Upper lobe of left lung (tissue), 6 donors: ENCODE data around the gene CTSH. TPM values are rescaled to one million over a fixed set of nuclear protein-coding genes. Genes with fewer than 3 reads are reported as not detected.
"Not testable (repeated sequence)": the region's sequence is repeated elsewhere in the genome, so short reads cannot be mapped to it uniquely, and the experiment has no call there.

Experiments used
- ATAC-seq, 2 donors: fragments of 200-7000 bp; cut with Tn5 transposase; one replicate each; pipeline ENCODE4 v1.9.1; 2022; ENCODE audit warnings: mild to moderate bottlenecking in 2 of 2, moderate library complexity in 2 of 2; ENCODE audit not compliant: low FRiP score in 2 of 2
- DNase-seq, 2 donors: peaks; one replicate each; pipeline ENCODE4 v3.0.0-alpha.2; 2019 to 2020
- H3K27ac ChIP-seq, 4 donors: fragments of 200-600 bp; sonication (generic); one replicate each; pipeline ENCODE4 v1.5.1; 2016 to 2019
- H3K27me3 ChIP-seq, 4 donors: fragments of 200-600 bp; sonication (generic); one replicate each; pipeline ENCODE4 v1.5.1; 2017 to 2019
- H3K36me3 ChIP-seq, 4 donors: fragments of 200-600 bp; sonication (generic); one replicate each; pipeline ENCODE4 v1.5.1; 2016 to 2019
- H3K4me1 ChIP-seq, 4 donors: fragments of 200-600 bp; sonication (generic); one replicate each; pipeline ENCODE4 v1.5.1; 2018 to 2019
- H3K4me3 ChIP-seq, 4 donors: fragments of 200-600 bp; sonication (generic); one replicate each; pipeline ENCODE4 v1.5.1; 2017 to 2019; ENCODE audit warnings: mild to moderate bottlenecking in 2 of 4, moderate library complexity in 1 of 4
- H3K9me3 ChIP-seq, 4 donors: fragments of 200-600 bp; sonication (generic); one replicate each; pipeline ENCODE4 v1.5.1; 2018 to 2019
- CTCF ChIP-seq, 6 experiments: fragments of 450-650 bp in 4 of 6; fragments of 200-600 bp in 2 of 6; sonication (generic) in 2 of 6; IDR thresholded peaks; one replicate each; pipeline ENCODE4 v1.5.1; 2016 to 2019; ENCODE audit warnings: antibody characterized with exemption in 6 of 6
- EP300 ChIP-seq, 4 donors: sonication (generic); formaldehyde crosslinking; IDR thresholded peaks; one replicate each; pipeline ENCODE4 v1.5.1; 2017; ENCODE audit warnings: antibody characterized with exemption in 4 of 4, control low read depth in 2 of 4
- POLR2A ChIP-seq, 4 donors: fragments of 450-650 bp; IDR thresholded peaks; one replicate each; pipeline ENCODE4 v1.5.1; 2016 to 2017; ENCODE audit warnings: antibody characterized with exemption in 4 of 4, mild to moderate bottlenecking in 2 of 4
- POLR2AphosphoS5 ChIP-seq, 2 donors: sonication (generic); formaldehyde crosslinking; IDR thresholded peaks; one replicate each; pipeline ENCODE4 v1.5.1; 2017; ENCODE audit warnings: antibody characterized with exemption in 2 of 2
- WGBS, 2 donors: methylation state at CpG; one replicate each; pipeline ENCODE4 v1.1.5; 2017 to 2018; 5-methylcytosine and 5-hydroxymethylcytosine counted together
- total RNA-seq, 6 donors: library from RNA; depleted of rRNA in 4 of 6; stranded (reverse); fragments of >200 nt in 4 of 6; gene quantifications; one replicate each; pipeline versions ENCODE4 v1.1.0 to v1.2.1, GENCODE V29; 2016 to 2021
- donor health status: DM: no; HTN: no; CAD: no; lungs with moderate emphysema.
- donor health status: DM: no; HTN: yes; CAD: no; lungs with severe emphysema.

The CTSH gene
- total RNA-seq, 6 donors from 2014 or later = 699 to 3,907 (median 1,498) TPM

GRCh38 chr15:78878356-78878755, 66.5 kb downstream of the CTSH start:
- DNase-seq (no peak), ATAC-seq (no peak)
- WGBS, 2 donors = 14 to 31% methylated on average over 1 of the region's 1 CpG
- H3K36me3 ChIP-seq = peaks cover 0 to 31% (median 8%) of the 10 kb centered on the region in 4 donors
- H3K27ac ChIP-seq = no peak overlapping the region
- H3K4me1 ChIP-seq = peaks cover 62 to 75% (median 63%) of the 10 kb centered on the region in 4 donors
- H3K4me3 ChIP-seq = no peak overlapping the region
- no peaks in the 10 kb centered on the region for H3K9me3 ChIP-seq
- TF ChIP-seq POLR2A (IDR thresholded peaks at IDR 0.05) (no peak), CTCF (IDR thresholded peaks at IDR 0.05) (no peak), POLR2AphosphoS5 (IDR thresholded peaks at IDR 0.05) (no peak), EP300 (IDR thresholded peaks at IDR 0.05) (no peak)
- H3K27me3 ChIP-seq = no peaks in the 10 kb centered on the region

- Histone ChIP-seq H3K27ac (peak overlapping the region in 1 of 4 donors; percentile 24), H3K4me1 (peaks cover 60 to 77% (median 61%) of the 10 kb centered on the region in 4 donors), H3K36me3 (peaks cover 0 to 18% (median 4%) of the 10 kb centered on the region in 4 donors)
- not testable (repeated sequence) for DNase-seq, ATAC-seq, H3K9me3 ChIP-seq, H3K27me3 ChIP-seq, H3K4me3 ChIP-seq
- 61 to 82% methylated on average over 14 of the region's 14 CpGs for WGBS, 2 donors
These were observed 67.9 kb downstream of the CTSH start for GRCh38 chr15:78876954-78877353.

- peak overlapping the region; percentile 8 to 100 (median 99) for H3K27ac ChIP-seq
- TF ChIP-seq POLR2A (IDR thresholded peaks at IDR 0.05) (no peak), POLR2AphosphoS5 (IDR thresholded peaks at IDR 0.05) (no peak), CTCF (IDR thresholded peaks at IDR 0.05) (no peak), EP300 (IDR thresholded peaks at IDR 0.05) (no peak)
- H3K9me3 ChIP-seq = no peaks in the 10 kb centered on the region
- H3K27me3 ChIP-seq = no peaks in the 10 kb centered on the region
- peaks cover 55 to 66% (median 58%) of the 10 kb centered on the region in 4 donors for H3K4me1 ChIP-seq
- DNase-seq (peak in 1 of 2 donors; percentile 53), ATAC-seq (no peak)
- peaks cover 0 to 4% (median 0%) of the 10 kb centered on the region in 4 donors for H3K36me3 ChIP-seq
- H3K4me3 ChIP-seq = peak overlapping the region in 3 of 4 donors; percentile 73 to 98 (median 73)
- 45 to 52% methylated on average over 22 of the region's 22 CpGs for WGBS, 2 donors
These were observed 69.5 kb downstream of the CTSH start for GRCh38 chr15:78875107-78875914.

GRCh38 chr15:78873793-78874765, 70.8 kb downstream of the CTSH start:
- Histone ChIP-seq H3K27ac (peak overlapping the region; percentile 99 to 100 (median 100)), H3K4me3 (peak overlapping the region; percentile 51 to 98 (median 73)), H3K9me3 (no peaks in the 10 kb centered on the region), H3K36me3 (no peaks in the 10 kb centered on the region), H3K27me3 (no peaks in the 10 kb centered on the region), H3K4me1 (peaks cover 44 to 54% (median 46%) of the 10 kb centered on the region in 4 donors)
- ATAC-seq = no peak
- TF ChIP-seq POLR2AphosphoS5 (IDR thresholded peaks at IDR 0.05) (no peak), POLR2A (IDR thresholded peaks at IDR 0.05) (no peak), EP300 (IDR thresholded peaks at IDR 0.05) (no peak), CTCF (IDR thresholded peaks at IDR 0.05) (no peak)
- DNase-seq = no peak
- 1% methylated on average over 38 of the region's 38 CpGs for WGBS, 2 donors
